Glutamatergic neuron (in vitro differentiated cells): ENCODE results near the gene FIBIN. TPM values are rescaled to one million over a fixed set of nuclear protein-coding genes. Genes with fewer than 3 reads are reported as not detected.

Experiments used
- DNase-seq: peaks from one replicate; pipeline ENCODE4 v3.0.0; 2022
- H3K27ac Mint-ChIP-seq: one replicate; pipeline ENCODE4 v1.8.0; 2020; ENCODE audit warnings: mild to moderate bottlenecking, mixed read lengths, inconsistent platforms; ENCODE audit not compliant: unreplicated experiment
- H3K27me3 Mint-ChIP-seq: one replicate; pipeline ENCODE4 v1.8.0; 2020; ENCODE audit warnings: mild to moderate bottlenecking, moderate library complexity, mixed read lengths, inconsistent platforms; ENCODE audit not compliant: unreplicated experiment
- H3K36me3 Mint-ChIP-seq: one replicate; pipeline ENCODE4 v1.8.0; 2020; ENCODE audit warnings: mild to moderate bottlenecking, mixed read lengths, inconsistent platforms; ENCODE audit not compliant: unreplicated experiment
- H3K4me1 Mint-ChIP-seq: one replicate; pipeline ENCODE4 v1.8.0; 2020; ENCODE audit warnings: mild to moderate bottlenecking, low read depth, mixed read lengths, inconsistent platforms; ENCODE audit not compliant: unreplicated experiment
- H3K4me3 Mint-ChIP-seq: one replicate; pipeline ENCODE4 v1.8.0; 2020; ENCODE audit warnings: mild to moderate bottlenecking, mixed read lengths, inconsistent platforms; ENCODE audit not compliant: unreplicated experiment
- H3K9me3 Mint-ChIP-seq: one replicate; pipeline ENCODE4 v1.8.0; 2020; ENCODE audit warnings: mild to moderate bottlenecking, moderate library complexity, mixed read lengths, inconsistent platforms; ENCODE audit not compliant: unreplicated experiment
- long read RNA-seq: library from polyadenylated mRNA; unstranded; transcript quantifications from one replicate; pipeline ENCODE4 v2.0.0, GENCODE V29; 2020; ENCODE audit not compliant: unreplicated experiment
- total RNA-seq: library from RNA; stranded (reverse); fragmentation: NEBNext Ultra II Directional; extraction: Animal tissue kit (Norgen Biotek cat#: 25700); gene quantifications from one replicate; pipeline ENCODE4 v1.2.1, GENCODE V29; 2021; ENCODE audit not compliant: unreplicated experiment
- TF ChIP-seq, protein P1 (sequence below): fragments of 200-600 bp; sonication (generic); IDR thresholded peaks from one replicate; pipeline ENCODE4 v1.5.0; 2021; ENCODE audit not compliant: partially characterized antibody, unreplicated experiment

The FIBIN gene
- total RNA-seq, result 0.22 TPM
- long read RNA-seq, result 0 reads

DNA sequence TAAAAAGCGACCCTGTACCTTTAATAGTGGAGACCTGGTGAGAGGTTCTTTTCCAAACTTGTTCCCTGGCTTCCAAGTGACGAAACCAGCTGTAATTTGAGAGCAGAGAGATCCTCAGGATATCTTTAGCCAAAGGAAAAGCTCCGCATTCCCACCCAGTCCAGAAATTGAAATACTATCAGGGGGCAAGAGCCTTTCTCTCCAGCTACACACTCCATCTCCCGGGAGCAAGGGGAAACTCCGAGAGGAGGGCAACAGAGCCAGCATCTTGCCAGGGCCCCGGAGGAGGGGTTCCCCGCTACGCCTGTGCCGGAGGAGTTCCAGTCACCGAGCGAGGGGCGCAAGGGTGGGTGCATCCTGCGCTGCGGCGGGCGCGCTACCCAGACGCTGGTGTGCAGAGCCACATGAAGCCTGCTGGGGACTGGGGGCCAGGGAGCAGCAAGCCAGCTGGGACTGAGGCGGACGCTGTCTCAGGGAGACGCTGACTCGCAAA is at the start of gene FIBIN:
FIBIN (plus strand) TSS at position 148 of the 493 bp plus-strand sequence. CDS start 415 bp downstream, outside the sequence.
- Mint-ChIP-seq H3K9me3 (peaks cover 1% of the 10 kb centered on the region), H3K4me1 (no peaks in the 10 kb centered on the region), H3K27me3 (no peaks in the 10 kb centered on the region), H3K27ac (no peak within 1 kb of the TSS), H3K36me3 (no peaks in the 10 kb centered on the region), H3K4me3 (peak within 1 kb of the TSS; percentile 46)
- TF ChIP-seq, protein P1, sequence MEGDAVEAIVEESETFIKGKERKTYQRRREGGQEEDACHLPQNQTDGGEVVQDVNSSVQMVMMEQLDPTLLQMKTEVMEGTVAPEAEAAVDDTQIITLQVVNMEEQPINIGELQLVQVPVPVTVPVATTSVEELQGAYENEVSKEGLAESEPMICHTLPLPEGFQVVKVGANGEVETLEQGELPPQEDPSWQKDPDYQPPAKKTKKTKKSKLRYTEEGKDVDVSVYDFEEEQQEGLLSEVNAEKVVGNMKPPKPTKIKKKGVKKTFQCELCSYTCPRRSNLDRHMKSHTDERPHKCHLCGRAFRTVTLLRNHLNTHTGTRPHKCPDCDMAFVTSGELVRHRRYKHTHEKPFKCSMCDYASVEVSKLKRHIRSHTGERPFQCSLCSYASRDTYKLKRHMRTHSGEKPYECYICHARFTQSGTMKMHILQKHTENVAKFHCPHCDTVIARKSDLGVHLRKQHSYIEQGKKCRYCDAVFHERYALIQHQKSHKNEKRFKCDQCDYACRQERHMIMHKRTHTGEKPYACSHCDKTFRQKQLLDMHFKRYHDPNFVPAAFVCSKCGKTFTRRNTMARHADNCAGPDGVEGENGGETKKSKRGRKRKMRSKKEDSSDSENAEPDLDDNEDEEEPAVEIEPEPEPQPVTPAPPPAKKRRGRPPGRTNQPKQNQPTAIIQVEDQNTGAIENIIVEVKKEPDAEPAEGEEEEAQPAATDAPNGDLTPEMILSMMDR, result no peak
- DNase-seq, result peak; percentile 24

DNA sequence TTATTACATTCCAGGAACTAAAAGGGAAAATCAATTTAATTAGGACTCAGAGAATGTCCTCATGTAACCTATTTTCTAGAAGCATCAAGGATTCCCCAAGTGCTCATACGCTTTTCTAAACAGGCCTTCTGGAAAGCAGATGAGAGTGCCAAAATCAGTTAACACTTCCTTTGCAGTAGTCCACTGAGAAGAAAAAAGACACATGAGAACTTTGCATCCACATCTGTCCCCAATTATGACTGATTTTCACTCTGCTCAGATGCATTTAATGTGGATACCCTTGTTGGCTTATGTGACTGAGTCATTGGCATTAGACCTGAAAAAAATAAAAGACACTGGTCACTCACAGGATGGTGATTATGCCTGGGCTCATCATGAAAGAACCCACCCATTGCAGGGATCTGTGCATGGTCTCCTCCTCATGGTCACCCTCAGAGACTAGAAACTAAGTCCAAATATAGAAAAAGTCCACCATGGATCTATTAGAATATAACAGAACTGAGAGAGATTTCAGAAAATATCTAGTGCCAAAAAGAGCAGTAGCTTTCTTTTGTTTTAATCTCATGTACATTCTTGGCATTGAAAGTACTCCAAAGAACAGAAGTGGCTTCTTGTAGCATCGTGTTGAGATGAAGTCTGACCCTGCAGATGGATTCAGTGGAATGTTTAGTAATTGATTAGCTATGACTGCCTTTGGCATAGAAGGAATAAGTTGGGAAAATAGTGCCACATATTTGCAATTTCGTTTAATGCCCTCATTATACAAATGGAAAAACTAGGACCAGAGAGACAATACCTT is 48.8 kb upstream of the FIBIN start:
- DNase-seq, result no peak
- TF ChIP-seq, protein P1, result no peak
- Mint-ChIP-seq H3K4me1 (no peaks in the 10 kb centered on the region), H3K27ac (no peak overlapping the region), H3K27me3 (no peaks in the 10 kb centered on the region), H3K9me3 (peaks cover 3% of the 10 kb centered on the region), H3K36me3 (no peaks in the 10 kb centered on the region), H3K4me3 (no peak overlapping the region)

DNA sequence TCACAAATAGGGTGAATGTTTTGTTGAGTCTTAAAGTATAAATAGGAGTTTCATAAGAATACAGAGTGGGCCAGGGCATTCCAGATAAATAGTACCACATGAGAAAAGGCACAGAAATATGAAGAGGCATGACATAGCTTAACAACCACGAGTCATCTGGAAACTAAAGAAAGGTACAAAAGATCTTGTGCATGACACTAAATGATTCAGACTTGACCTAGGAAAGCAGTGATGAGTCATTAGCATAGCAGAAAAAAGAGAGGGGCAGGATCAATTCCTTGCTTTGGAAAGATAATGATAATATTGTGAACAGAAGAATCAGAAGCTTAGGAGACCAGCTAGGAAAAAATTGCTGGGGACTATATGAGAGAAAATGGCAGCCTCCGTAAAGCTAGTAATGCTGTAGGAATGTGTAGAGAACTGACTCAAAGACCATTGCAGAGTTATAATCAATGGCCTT is 47.6 kb upstream of the FIBIN start:
- H3K4me3 Mint-ChIP-seq, result no peak overlapping the region

DNA sequence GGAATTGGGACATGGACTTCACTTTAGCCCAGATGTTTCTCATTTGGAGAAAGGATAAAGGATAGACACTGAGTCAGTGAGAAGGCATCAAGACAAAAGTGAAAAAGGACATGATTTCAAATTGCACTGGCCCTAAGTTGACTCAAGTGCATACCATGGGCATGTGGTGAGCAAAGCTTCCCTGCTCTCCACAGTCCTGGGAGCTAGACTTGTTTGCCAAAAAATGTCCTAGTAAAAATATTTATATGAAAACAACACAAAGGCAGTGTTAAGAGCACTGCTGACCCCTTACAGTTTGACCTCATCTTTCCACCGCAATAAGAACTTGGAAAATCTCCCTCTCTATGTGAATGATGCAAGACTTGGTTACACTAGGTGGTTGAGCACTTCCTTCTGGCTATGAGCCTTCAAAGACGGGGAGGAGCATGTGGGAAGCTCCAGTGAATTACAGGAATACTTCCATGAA is 46.5 kb upstream of the FIBIN start:
- Mint-ChIP-seq H3K4me1 (peaks cover 3% of the 10 kb centered on the region), H3K27ac (no peak overlapping the region), H3K27me3 (no peaks in the 10 kb centered on the region), H3K36me3 (no peaks in the 10 kb centered on the region), H3K4me3 (no peak overlapping the region), H3K9me3 (peaks cover 1% of the 10 kb centered on the region)
- DNase-seq, result no peak
- TF ChIP-seq, protein P1, result no peak

More for the DNA sequence above, 47.6 kb upstream of the FIBIN start:
- Mint-ChIP-seq H3K27ac (no peak overlapping the region), H3K9me3 (peaks cover 3% of the 10 kb centered on the region), H3K4me1 (no peaks in the 10 kb centered on the region), H3K27me3 (no peaks in the 10 kb centered on the region), H3K36me3 (no peaks in the 10 kb centered on the region)
- DNase-seq, result no peak
- TF ChIP-seq, protein P1, result no peak
